Nephron (organoid): ENCODE data around the gene ADPGK.

Experiments
- H3K27ac Mint-ChIP-seq, 3 experiments: 2 replicates each; pipeline ENCODE4 v1.8.0; 2020; ENCODE audit warnings: mixed read lengths in 3 of 3, mild to moderate bottlenecking in 2 of 3, moderate library complexity in 1 of 3
- H3K27me3 Mint-ChIP-seq: 2 replicates; pipeline ENCODE4 v1.8.0; 2021; ENCODE audit warnings: low read depth, mild to moderate bottlenecking, moderate library complexity, mixed read lengths
- H3K36me3 Mint-ChIP-seq: 2 replicates; pipeline ENCODE4 v1.8.0; 2020; ENCODE audit warnings: low read depth, mixed read lengths
- H3K4me1 Mint-ChIP-seq: 2 replicates; pipeline ENCODE4 v1.8.0; 2020; ENCODE audit warnings: mixed read lengths
- H3K4me3 Mint-ChIP-seq, 3 experiments: 2 replicates each; pipeline ENCODE4 v1.8.0; 2020; ENCODE audit warnings: mild to moderate bottlenecking in 3 of 3, mixed read lengths in 3 of 3, moderate library complexity in 2 of 3
- H3K9me3 Mint-ChIP-seq: 2 replicates; pipeline ENCODE4 v1.8.0; 2020; ENCODE audit warnings: mixed read lengths
- CTCF ChIP-seq, 3 experiments: fragments of 200-600 bp; sonication (generic); IDR thresholded peaks; one replicate each; pipeline ENCODE4 v1.5.0; 2021; ENCODE audit warnings: antibody characterized with exemption in 3 of 3; ENCODE audit not compliant: unreplicated experiment in 3 of 3

The ADPGK gene

GRCh38 chr15:72787526-72787925 lies 4.0 kb upstream of the ADPGK start:
- Mint-ChIP-seq H3K4me1 (peaks cover 20% of the 10 kb centered on the region), H3K4me3 (peak overlapping the region in 1 of 3 experiments; percentile 38), H3K9me3 (no peaks in the 10 kb centered on the region), H3K27me3 (peaks cover 3% of the 10 kb centered on the region), H3K27ac (peak overlapping the region in 2 of 3 experiments; percentile 18 to 40), H3K36me3 (no peaks in the 10 kb centered on the region)
- TF ChIP-seq CTCF (IDR thresholded peaks at IDR 0.05; ENCODE audit: unreplicated experiment in 3 of 3) = no peak

GRCh38 chr15:72786676-72787345 lies 3.3 kb upstream of the ADPGK start:
- H3K36me3 Mint-ChIP-seq = no peaks in the 10 kb centered on the region
- TF ChIP-seq CTCF (IDR thresholded peaks at IDR 0.05; ENCODE audit: unreplicated experiment in 3 of 3) = no peak
- no peaks in the 10 kb centered on the region for H3K9me3 Mint-ChIP-seq
- peak overlapping the region in 1 of 3 experiments; percentile 38 for H3K4me3 Mint-ChIP-seq
- H3K4me1 Mint-ChIP-seq = peaks cover 23% of the 10 kb centered on the region
- no peaks in the 10 kb centered on the region for H3K27me3 Mint-ChIP-seq
- no peak overlapping the region for H3K27ac Mint-ChIP-seq

GRCh38 chr15:72786242-72786641 lies 2.7 kb upstream of the ADPGK start:
- Mint-ChIP-seq H3K4me1 (peaks cover 28% of the 10 kb centered on the region), H3K36me3 (no peaks in the 10 kb centered on the region), H3K9me3 (no peaks in the 10 kb centered on the region), H3K27me3 (no peaks in the 10 kb centered on the region), H3K27ac (no peak overlapping the region), H3K4me3 (no peak overlapping the region)
- no peak for TF ChIP-seq CTCF (IDR thresholded peaks at IDR 0.05; ENCODE audit: unreplicated experiment in 3 of 3)

- H3K36me3 Mint-ChIP-seq = no peaks in the 10 kb centered on the region
- H3K9me3 Mint-ChIP-seq = no peaks in the 10 kb centered on the region
- no peak for TF ChIP-seq CTCF (IDR thresholded peaks at IDR 0.05; ENCODE audit: unreplicated experiment in 3 of 3)
- H3K4me1 Mint-ChIP-seq = peaks cover 30% of the 10 kb centered on the region
- H3K27ac Mint-ChIP-seq = peak overlapping the region in 1 of 3 experiments; percentile 98
- H3K27me3 Mint-ChIP-seq = no peaks in the 10 kb centered on the region
- H3K4me3 Mint-ChIP-seq = no peak overlapping the region
These were observed 2.3 kb upstream of the ADPGK start for GRCh38 chr15:72785841-72786240.

- no peak for TF ChIP-seq CTCF (IDR thresholded peaks at IDR 0.05; ENCODE audit: unreplicated experiment in 3 of 3)
- peak overlapping the region in 2 of 3 experiments; percentile 26 to 53 for H3K4me3 Mint-ChIP-seq
- H3K27ac Mint-ChIP-seq = peak overlapping the region; percentile 30 to 99 (median 98)
- H3K36me3 Mint-ChIP-seq = no peaks in the 10 kb centered on the region
- no peaks in the 10 kb centered on the region for H3K9me3 Mint-ChIP-seq
- H3K27me3 Mint-ChIP-seq = no peaks in the 10 kb centered on the region
- H3K4me1 Mint-ChIP-seq = peaks cover 30% of the 10 kb centered on the region
These were observed 1.9 kb upstream of the ADPGK start for GRCh38 chr15:72785432-72785831.

GRCh38 chr15:72784456-72784876 lies 908 bp upstream of the ADPGK start:
- Mint-ChIP-seq H3K27ac (peak overlapping the region; percentile 98 to 99 (median 99)), H3K4me1 (peaks cover 30% of the 10 kb centered on the region), H3K9me3 (no peaks in the 10 kb centered on the region), H3K36me3 (peaks cover 4% of the 10 kb centered on the region), H3K4me3 (peak overlapping the region; percentile 87 to 97 (median 94)), H3K27me3 (no peaks in the 10 kb centered on the region)
- peak in 2 of 3 experiments; percentile 1 to 3 for TF ChIP-seq CTCF (IDR thresholded peaks at IDR 0.05; ENCODE audit: unreplicated experiment in 3 of 3)
